ENCODE results near the gene SLC25A26.

- no peak for TF ChIP-seq YY1 (IDR thresholded peaks at IDR 0.05; ENCODE audit: insufficient read depth, insufficient read length)
- TF ChIP-seq SUZ12 (IDR thresholded peaks at IDR 0.05; ENCODE audit: extremely low read depth, insufficient read depth, insufficient read length): no peak
- TF ChIP-seq ZNF274 (IDR thresholded peaks at IDR 0.05; ENCODE audit: low read depth, low read length): no peak
Measured at GRCh38 chr3:66269411-66269810, 48.6 kb downstream of the SLC25A26 start.
